Measurements from ENCODE around the gene EFNA2.
A peak's percentile ranks its signal among the peaks of the same experiment; 100 is the strongest.
"Not testable (repeated sequence)": the region's sequence is repeated elsewhere in the genome, so short reads cannot be mapped to it uniquely, and the experiment has no call there.

The EFNA2 gene

DNA sequence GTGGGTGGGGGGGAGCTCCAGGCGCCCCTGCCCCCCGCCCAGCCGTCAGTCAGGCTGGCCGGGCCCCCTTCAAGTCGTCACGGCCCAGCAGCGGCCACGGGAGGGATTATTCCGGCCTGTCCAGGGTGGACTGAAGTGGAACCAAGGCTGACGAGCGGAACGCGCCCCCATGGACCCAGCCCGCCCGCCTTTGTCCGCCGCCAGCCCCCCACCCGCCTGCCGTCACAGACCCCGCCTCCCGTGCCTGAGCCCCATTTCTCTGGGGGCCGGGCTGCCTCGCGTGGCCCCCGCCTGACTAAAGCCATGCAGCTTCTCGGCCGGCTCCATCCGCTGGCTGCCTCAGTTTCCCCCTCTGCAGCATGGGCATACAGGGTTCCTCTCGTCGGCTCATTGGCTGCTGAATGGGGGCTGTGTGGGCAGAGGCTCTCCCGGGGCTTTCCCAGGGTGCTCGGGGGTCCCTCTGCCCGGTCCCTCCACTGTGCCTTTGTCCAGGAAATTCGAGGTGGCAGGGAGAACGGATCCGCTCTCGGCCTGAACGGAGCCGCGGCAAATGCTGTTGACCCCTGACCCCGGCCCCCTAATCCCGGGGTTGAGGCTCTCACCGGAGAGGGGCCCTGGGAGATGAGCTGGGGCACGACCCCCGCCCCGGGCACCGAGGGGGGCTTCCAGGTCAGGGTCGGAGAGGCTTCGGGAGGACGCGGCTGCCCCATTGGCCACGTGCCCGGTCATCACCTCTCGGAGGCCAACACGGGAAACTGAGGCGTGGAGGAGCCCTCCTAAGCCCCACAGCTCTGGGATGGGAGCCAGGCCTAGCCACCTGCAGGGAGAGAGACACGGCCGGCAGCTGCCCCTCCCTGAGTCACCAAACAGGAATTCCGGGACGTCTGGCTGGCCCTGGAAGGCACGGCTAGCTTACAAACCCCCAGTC is 27.4 kb downstream of the EFNA2 start:
- H3K4me3 ChIP-seq (ENCODE audit: low read depth, low read length) = no peak overlapping the region
- TF ChIP-seq, protein P1, sequence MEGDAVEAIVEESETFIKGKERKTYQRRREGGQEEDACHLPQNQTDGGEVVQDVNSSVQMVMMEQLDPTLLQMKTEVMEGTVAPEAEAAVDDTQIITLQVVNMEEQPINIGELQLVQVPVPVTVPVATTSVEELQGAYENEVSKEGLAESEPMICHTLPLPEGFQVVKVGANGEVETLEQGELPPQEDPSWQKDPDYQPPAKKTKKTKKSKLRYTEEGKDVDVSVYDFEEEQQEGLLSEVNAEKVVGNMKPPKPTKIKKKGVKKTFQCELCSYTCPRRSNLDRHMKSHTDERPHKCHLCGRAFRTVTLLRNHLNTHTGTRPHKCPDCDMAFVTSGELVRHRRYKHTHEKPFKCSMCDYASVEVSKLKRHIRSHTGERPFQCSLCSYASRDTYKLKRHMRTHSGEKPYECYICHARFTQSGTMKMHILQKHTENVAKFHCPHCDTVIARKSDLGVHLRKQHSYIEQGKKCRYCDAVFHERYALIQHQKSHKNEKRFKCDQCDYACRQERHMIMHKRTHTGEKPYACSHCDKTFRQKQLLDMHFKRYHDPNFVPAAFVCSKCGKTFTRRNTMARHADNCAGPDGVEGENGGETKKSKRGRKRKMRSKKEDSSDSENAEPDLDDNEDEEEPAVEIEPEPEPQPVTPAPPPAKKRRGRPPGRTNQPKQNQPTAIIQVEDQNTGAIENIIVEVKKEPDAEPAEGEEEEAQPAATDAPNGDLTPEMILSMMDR (IDR thresholded peaks at IDR 0.05; ENCODE audit: low read depth, low read length) = no peak

GRCh38 chr19:1313695-1314613 is 28.3 kb downstream of the EFNA2 start:
- no peak overlapping the region for H3K4me3 ChIP-seq (ENCODE audit: low read depth, low read length)
- TF ChIP-seq, protein P1 (IDR thresholded peaks at IDR 0.05; ENCODE audit: low read depth, low read length) = no peak

- TF ChIP-seq, protein P1 (IDR thresholded peaks at IDR 0.05; ENCODE audit: low read depth, low read length) = peak; percentile 37; the same call in 1 of the 2 replicates
- no peak overlapping the region for H3K4me3 ChIP-seq (ENCODE audit: low read depth, low read length)
Measured at GRCh38 chr19:1315470-1316166, 29.9 kb downstream of the EFNA2 start.

- TF ChIP-seq, protein P1 (IDR thresholded peaks at IDR 0.05; ENCODE audit: low read depth, low read length) = no peak
- no peak overlapping the region for H3K4me3 ChIP-seq (ENCODE audit: low read depth, low read length)
Measured at GRCh38 chr19:1316466-1316865, 30.8 kb downstream of the EFNA2 start.

- TF ChIP-seq, protein P1 (IDR thresholded peaks at IDR 0.05; ENCODE audit: low read depth, low read length) = no peak
- H3K4me3 ChIP-seq (ENCODE audit: low read depth, low read length) = no peak overlapping the region
Measured at GRCh38 chr19:1317274-1318003, 31.8 kb downstream of the EFNA2 start.

- no peak overlapping the region for H3K4me3 ChIP-seq (ENCODE audit: low read depth, low read length)
- TF ChIP-seq, protein P1 (IDR thresholded peaks at IDR 0.05; ENCODE audit: low read depth, low read length) = no peak
Measured at GRCh38 chr19:1318678-1319471, 33.2 kb downstream of the EFNA2 start.

- H3K4me3 ChIP-seq (ENCODE audit: low read depth, low read length) = not testable (repeated sequence)
Measured at GRCh38 chr19:1320282-1320650, 34.6 kb downstream of the EFNA2 start.
